Cardiac fibroblast (primary cell): ENCODE data around the gene CHD2.

Experiments
- DNase-seq, 2 donors: peaks; one replicate each; pipeline versions ENCODE4 v3.0.0 to v3.0.0-alpha.2; 2010; ENCODE audit warnings: low read depth in 2 of 2
- H3K4me3 ChIP-seq, 2 donors: replicated peaks in 1 of 2; 1 replicate in 1 of 2; 2 replicates in 1 of 2; pipeline ENCODE4 v1.5.1; 2011; ENCODE audit warnings: low read depth in 2 of 2, low read length in 2 of 2, mild to moderate bottlenecking in 2 of 2, moderate library complexity in 1 of 2
- CTCF ChIP-seq: IDR thresholded peaks from one replicate; pipeline ENCODE4 v1.5.1; 2011; ENCODE audit warnings: low read depth, mild to moderate bottlenecking, low read length, inconsistent platforms

Gene CHD2

GRCh38 chr15:93065641-93066045 is 165.5 kb downstream of the CHD2 start:
- no peak for TF ChIP-seq CTCF

GRCh38 chr15:93066224-93066681 is 166.1 kb downstream of the CHD2 start:
- TF ChIP-seq CTCF: no peak
- DNase-seq: no peak
- H3K4me3 ChIP-seq: no peak overlapping the region

More at GRCh38 chr15:93065641-93066045, 165.5 kb downstream of the CHD2 start:
- no peak for DNase-seq
- H3K4me3 ChIP-seq: no peak overlapping the region

- no peak for TF ChIP-seq CTCF
- peak in 1 of 2 donors; percentile 50 for DNase-seq
- H3K4me3 ChIP-seq: no peak overlapping the region
These were observed 166.9 kb downstream of the CHD2 start for GRCh38 chr15:93066834-93067648.

GRCh38 chr15:93067649-93068085 is 167.5 kb downstream of the CHD2 start:
- no peak overlapping the region for H3K4me3 ChIP-seq
- DNase-seq: peak in 1 of 2 donors; percentile 2
- TF ChIP-seq CTCF: no peak

- no peak for DNase-seq
- TF ChIP-seq CTCF: no peak
- no peak overlapping the region for H3K4me3 ChIP-seq
These were observed 168.6 kb downstream of the CHD2 start for GRCh38 chr15:93068581-93069199.

- TF ChIP-seq CTCF: no peak
- H3K4me3 ChIP-seq: no peak overlapping the region
These were observed 170.0 kb downstream of the CHD2 start for GRCh38 chr15:93070132-93070531.

More at GRCh38 chr15:93070132-93070531, 170.0 kb downstream of the CHD2 start:
- DNase-seq: no peak
